ENCODE results near the gene DNAJB13. TPM values are rescaled to one million over a fixed set of nuclear protein-coding genes. Genes with fewer than 3 reads are reported as not detected.

The DNAJB13 gene
- total and polyA plus RNA-seq, 10 of the 15 experiments (the other 5 are each of a cell fraction or from before 2014, with no cell fraction given), result 0.07 to 0.76 (median 0.15) TPM; not detected in 7

GRCh38 chr11:74011360-74012073 is 60.7 kb downstream of the DNAJB13 start (continued):
- 0 out of 2 replicates have a peak, but pooled peaks have one; percentile 11 for TF ChIP-seq SPI1 (IDR thresholded peaks at IDR 0.05; ENCODE audit: borderline replicate concordance, insufficient read depth, low read depth, low read length)
- TF ChIP-seq YBX1 (IDR thresholded peaks at IDR 0.05), result no peak
- TF ChIP-seq RFX5 (IDR thresholded peaks at IDR 0.05; ENCODE audit: low read depth, low read length), result no peak
- peak; percentile 97 for TF ChIP-seq RUNX3 (IDR thresholded peaks at IDR 0.05; ENCODE audit: low read length)
- TF ChIP-seq GABPA (IDR thresholded peaks at IDR 0.05; ENCODE audit: low read depth), result no peak
- TF ChIP-seq EED (IDR thresholded peaks at IDR 0.05; ENCODE audit: low read depth), result peak; percentile 81
- no peak for TF ChIP-seq SMARCA5 (IDR thresholded peaks at IDR 0.05)
- no peak for TF ChIP-seq E2F8 (IDR thresholded peaks at IDR 0.05; ENCODE audit: low read depth, partially characterized antibody)
- TF ChIP-seq ESRRA (IDR thresholded peaks at IDR 0.05; ENCODE audit: low read length), result no peak
- 0 out of 2 replicates have a peak, but pooled peaks have one; percentile 18 for TF ChIP-seq CREB1 (IDR thresholded peaks at IDR 0.05; ENCODE audit: low read depth)
- no peak for TF ChIP-seq CBX5 (IDR thresholded peaks at IDR 0.05; ENCODE audit: low read depth)
- no peak for TF ChIP-seq PAX8 (IDR thresholded peaks at IDR 0.05)
- peak; percentile 37; the same call in 1 of the 2 replicates for TF ChIP-seq ZBED1 (IDR thresholded peaks at IDR 0.05; ENCODE audit: borderline replicate concordance)
- TF ChIP-seq NFIC (IDR thresholded peaks at IDR 0.05; ENCODE audit: low read depth, low read length), result peak; percentile 79
- TF ChIP-seq DPF2 (IDR thresholded peaks at IDR 0.05), result no peak
- peak; percentile 48; the same call in 1 of the 2 replicates for TF ChIP-seq MTA2 (IDR thresholded peaks at IDR 0.05; ENCODE audit: low read depth)
- TF ChIP-seq STAT3 (IDR thresholded peaks at IDR 0.05; ENCODE audit: low read depth, low read length), result no peak
- TF ChIP-seq TCF12 (IDR thresholded peaks at IDR 0.05; ENCODE audit: low read depth, low read length), result no peak
- no peak for TF ChIP-seq NFXL1 (IDR thresholded peaks at IDR 0.05; ENCODE audit: borderline replicate concordance)
- no peak for TF ChIP-seq SUZ12 (IDR thresholded peaks at IDR 0.05; ENCODE audit: unreplicated experiment)
- TF ChIP-seq SREBF1 (IDR thresholded peaks at IDR 0.05; ENCODE audit: low read length), result no peak
- TF ChIP-seq JUNB (IDR thresholded peaks at IDR 0.05), result peak; percentile 83
- no peak; the same call in 1 of the 2 replicates for TF ChIP-seq RELB (IDR thresholded peaks at IDR 0.05; ENCODE audit: low read depth)
- TF ChIP-seq MAX (IDR thresholded peaks at IDR 0.05; ENCODE audit: low read depth, low read length), result 0 out of 2 replicates have a peak, but pooled peaks have one; percentile 35
- TF ChIP-seq NFYA (IDR thresholded peaks at IDR 0.05; ENCODE audit: borderline replicate concordance, low read depth, low read length), result no peak
- TF ChIP-seq BRCA1 (IDR thresholded peaks at IDR 0.05; ENCODE audit: low read depth, low read length), result no peak
- TF ChIP-seq MEF2A (IDR thresholded peaks at IDR 0.05; ENCODE audit: insufficient read depth, low read depth, low read length), result no peak
- TF ChIP-seq CBFB (IDR thresholded peaks at IDR 0.05; ENCODE audit: low read depth), result peak; percentile 59

Measured in GM12878 (cell line).